Caco-2 (cell line): ENCODE results near the gene RSL1D1. TPM values are rescaled to one million over a fixed set of nuclear protein-coding genes. Genes with fewer than 3 reads are reported as not detected.
A peak's percentile ranks its signal among the peaks of the same experiment; 100 is the strongest.

Experiments
- BruUV-seq: library from RNA; stranded (reverse); fragments of 400-500 nt; replicated peaks from 2 replicates; lab custom pipeline; 2021; lab: Mats Ljungman, UMichigan
- CTCF ChIA-PET: fragments of 300-600 bp; sonication (Branson Sonifier 250); formaldehyde crosslinking; loops from one replicate; lab custom pipeline; 2022; ENCODE audit warnings: antibody characterized with exemption; lab: Charles Lee
- POLR2A ChIA-PET: fragments of 300-600 bp; sonication (Branson Sonifier 250); formaldehyde crosslinking; loops from one replicate; lab custom pipeline; 2022; ENCODE audit warnings: antibody characterized with exemption; lab: Charles Lee
- DNase-seq, 2 experiments: peaks; one replicate each; pipeline versions ENCODE4 v3.0.0 to v3.0.0-alpha.2; 2020 to 2022
- H3K27me3 ChIP-seq: replicated peaks from 2 replicates; pipeline ENCODE4 v1.6.0; 2011; ENCODE audit warnings: low read length; ENCODE audit not compliant: control insufficient read depth, insufficient read depth
- H3K36me3 ChIP-seq: 2 replicates; pipeline ENCODE4 v1.5.1; 2011; ENCODE audit warnings: low read length; ENCODE audit not compliant: control insufficient read depth, insufficient read depth
- H3K4me1 ChIP-seq: fragments of 250-450 bp; sonication (Bioruptor Pico); 2 replicates; pipeline ENCODE4 v1.5.1; 2020; ENCODE audit warnings: mild to moderate bottlenecking
- H3K4me3 ChIP-seq: 2 replicates; pipeline ENCODE4 v1.5.1; 2011; ENCODE audit warnings: low read depth, mild to moderate bottlenecking, control low read depth, low read length
- H3K9me3 ChIP-seq: fragments of 250-450 bp; sonication (Bioruptor Pico); 2 replicates; pipeline ENCODE4 v1.5.1; 2020; ENCODE audit warnings: mild to moderate bottlenecking, moderate library complexity
- H3K27ac Mint-ChIP-seq: one replicate; pipeline ENCODE4 v1.8.0; 2022; ENCODE audit warnings: mixed read lengths; ENCODE audit not compliant: unreplicated experiment
- H3K27me3 Mint-ChIP-seq: one replicate; pipeline ENCODE4 v1.8.0; 2022; ENCODE audit warnings: mixed read lengths; ENCODE audit not compliant: insufficient read depth, unreplicated experiment
- H3K36me3 Mint-ChIP-seq: one replicate; pipeline ENCODE4 v1.8.0; 2022; ENCODE audit warnings: mild to moderate bottlenecking, mixed read lengths; ENCODE audit not compliant: insufficient read depth, unreplicated experiment
- H3K4me1 Mint-ChIP-seq: one replicate; pipeline ENCODE4 v1.8.0; 2022; ENCODE audit warnings: low read depth, mixed read lengths; ENCODE audit not compliant: unreplicated experiment
- H3K4me3 Mint-ChIP-seq: one replicate; pipeline ENCODE4 v1.8.0; 2022; ENCODE audit warnings: mild to moderate bottlenecking, moderate library complexity, mixed read lengths; ENCODE audit not compliant: unreplicated experiment
- H3K9me3 Mint-ChIP-seq: one replicate; pipeline ENCODE4 v1.8.0; 2022; ENCODE audit warnings: mixed read lengths; ENCODE audit not compliant: unreplicated experiment
- intact Hi-C: fragments of 100-400 bp; cut with micrococcal nuclease; formaldehyde crosslinking; loops from one replicate; pipeline ENCODE4 v1.10.0; 2022; ENCODE audit not compliant: unreplicated experiment
- total RNA-seq: library from RNA; stranded (reverse); gene quantifications from 2 replicates; pipeline ENCODE4 v1.2.3, GENCODE V29; 2022
- TF ChIP-seq, protein P1 (sequence below), 2 experiments: fragments of 200-600 bp in 1 of 2; IDR thresholded peaks; 1 replicate in 1 of 2; 2 replicates in 1 of 2; pipeline versions ENCODE4 v1.5.1 to v1.8.0; 2011 to 2022; ENCODE audit warnings: antibody characterized with exemption in 1 of 2, control low read depth in 1 of 2, inconsistent platforms in 1 of 2, low read depth in 1 of 2, low read length in 1 of 2, mild to moderate bottlenecking in 1 of 2, moderate library complexity in 1 of 2; ENCODE audit not compliant: insufficient read depth in 1 of 2, severe bottlenecking in 1 of 2, unreplicated experiment in 1 of 2

RSL1D1 gene
- total RNA-seq, 1 experiment from 2014 or later: 227 TPM

DNA sequence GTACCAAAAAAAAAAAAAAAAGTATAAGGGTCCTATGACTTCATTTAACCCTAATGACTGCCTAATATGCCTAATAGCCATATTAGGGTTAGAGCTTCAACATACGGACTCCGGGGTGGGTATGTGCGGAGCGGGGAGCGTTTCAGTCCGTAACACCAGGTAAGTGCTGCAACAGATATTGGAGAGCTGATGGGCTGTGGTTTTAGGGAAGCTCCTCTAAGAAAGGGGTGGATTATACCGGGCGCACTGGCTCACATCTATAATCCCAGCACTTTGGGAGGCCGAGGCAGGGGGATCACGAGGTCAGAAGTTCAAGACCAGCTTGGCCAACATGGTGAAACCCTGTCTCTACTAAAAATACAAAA is 52.3 kb downstream of the RSL1D1 start:
- POLR2A ChIA-PET: no interaction called here
- H3K9me3 Mint-ChIP-seq: no peaks in the 10 kb centered on the region
- no peak overlapping the region for H3K4me3 Mint-ChIP-seq
- peaks cover 17% of the 10 kb centered on the region; the same call in 1 of the 2 replicates for H3K4me1 ChIP-seq
- H3K27me3 Mint-ChIP-seq: no peaks in the 10 kb centered on the region
- no peak for DNase-seq
- peaks cover 12% of the 10 kb centered on the region for H3K4me1 Mint-ChIP-seq
- CTCF ChIA-PET: interaction anchor here (0.6 kb wide), 1 partner anchor 73 kb away, joined by 3 read pairs; no protein-coding TSS in a partner anchor
- no peaks in the 10 kb centered on the region for H3K9me3 ChIP-seq
- no peak overlapping the region for H3K4me3 ChIP-seq
- peaks cover 31% of the 10 kb centered on the region for H3K36me3 Mint-ChIP-seq
- TF ChIP-seq, protein P1, sequence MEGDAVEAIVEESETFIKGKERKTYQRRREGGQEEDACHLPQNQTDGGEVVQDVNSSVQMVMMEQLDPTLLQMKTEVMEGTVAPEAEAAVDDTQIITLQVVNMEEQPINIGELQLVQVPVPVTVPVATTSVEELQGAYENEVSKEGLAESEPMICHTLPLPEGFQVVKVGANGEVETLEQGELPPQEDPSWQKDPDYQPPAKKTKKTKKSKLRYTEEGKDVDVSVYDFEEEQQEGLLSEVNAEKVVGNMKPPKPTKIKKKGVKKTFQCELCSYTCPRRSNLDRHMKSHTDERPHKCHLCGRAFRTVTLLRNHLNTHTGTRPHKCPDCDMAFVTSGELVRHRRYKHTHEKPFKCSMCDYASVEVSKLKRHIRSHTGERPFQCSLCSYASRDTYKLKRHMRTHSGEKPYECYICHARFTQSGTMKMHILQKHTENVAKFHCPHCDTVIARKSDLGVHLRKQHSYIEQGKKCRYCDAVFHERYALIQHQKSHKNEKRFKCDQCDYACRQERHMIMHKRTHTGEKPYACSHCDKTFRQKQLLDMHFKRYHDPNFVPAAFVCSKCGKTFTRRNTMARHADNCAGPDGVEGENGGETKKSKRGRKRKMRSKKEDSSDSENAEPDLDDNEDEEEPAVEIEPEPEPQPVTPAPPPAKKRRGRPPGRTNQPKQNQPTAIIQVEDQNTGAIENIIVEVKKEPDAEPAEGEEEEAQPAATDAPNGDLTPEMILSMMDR (IDR thresholded peaks at IDR 0.05; ENCODE audit: insufficient read depth in 1 of 2, low read depth in 1 of 2, low read length in 1 of 2, severe bottlenecking in 1 of 2, unreplicated experiment in 1 of 2): no peak
- BruUV-seq: no TSS peak
- H3K27ac Mint-ChIP-seq: peak overlapping the region; percentile 91
- H3K36me3 ChIP-seq: no peaks in the 10 kb centered on the region; the same call in 1 of the 2 replicates
- H3K27me3 ChIP-seq: no peaks in the 10 kb centered on the region
- intact Hi-C loops: loop anchor here (5.0 kb wide), 1 partner anchor 57 kb away; the partner anchor contains the start of gene TXNDC11

DNA sequence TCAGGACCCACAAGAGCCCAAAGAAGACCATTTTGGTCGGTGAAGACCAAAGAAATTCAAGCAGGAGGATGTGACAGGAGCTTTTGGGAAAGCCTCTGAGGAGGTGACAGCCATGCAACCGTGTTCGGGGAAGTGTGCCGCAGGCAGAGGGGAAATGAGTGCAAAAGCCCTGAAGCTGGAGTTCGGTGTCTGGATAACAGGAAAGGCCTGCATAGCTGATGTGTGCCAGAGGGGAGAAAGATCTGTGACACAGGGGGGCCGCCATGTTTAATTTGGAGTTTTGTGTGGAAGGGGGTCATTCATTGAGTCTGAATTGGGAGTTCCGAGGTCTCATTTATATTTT is 53.4 kb downstream of the RSL1D1 start:
- Mint-ChIP-seq H3K36me3 (peaks cover 35% of the 10 kb centered on the region), H3K9me3 (no peaks in the 10 kb centered on the region), H3K4me3 (peak overlapping the region; percentile 96), H3K4me1 (peaks cover 12% of the 10 kb centered on the region), H3K27ac (peak overlapping the region; percentile 91), H3K27me3 (no peaks in the 10 kb centered on the region)
- Histone ChIP-seq H3K4me3 (peak overlapping the region; percentile 93), H3K4me1 (peaks cover 17% of the 10 kb centered on the region), H3K9me3 (no peaks in the 10 kb centered on the region), H3K27me3 (no peaks in the 10 kb centered on the region), H3K36me3 (peaks cover 1% of the 10 kb centered on the region; the same call in 1 of the 2 replicates)
- TF ChIP-seq, protein P1 (IDR thresholded peaks at IDR 0.05; ENCODE audit: insufficient read depth in 1 of 2, low read depth in 1 of 2, low read length in 1 of 2, severe bottlenecking in 1 of 2, unreplicated experiment in 1 of 2): no peak
- no TSS peak for BruUV-seq
- ChIA-PET CTCF (interaction anchor here (0.8 to 1.4 kb wide), 4 partner anchors 11 to 161 kb away, joined by 3 to 10 read pairs (median 6); partner anchors contain the start of gene TXNDC11), POLR2A (interaction anchor here (0.8 to 2.3 kb wide), 4 partner anchors 37 to 542 kb away, joined by 3 to 34 read pairs (median 6); partner anchors contain the start of genes SOCS1 and TXNDC11)
- intact Hi-C loops: loop anchor here (2.0 to 5.0 kb wide), 2 partner anchors 53 to 56 kb away; partner anchors contain the start of genes RSL1D1 and TXNDC11
- no peak for DNase-seq

DNA sequence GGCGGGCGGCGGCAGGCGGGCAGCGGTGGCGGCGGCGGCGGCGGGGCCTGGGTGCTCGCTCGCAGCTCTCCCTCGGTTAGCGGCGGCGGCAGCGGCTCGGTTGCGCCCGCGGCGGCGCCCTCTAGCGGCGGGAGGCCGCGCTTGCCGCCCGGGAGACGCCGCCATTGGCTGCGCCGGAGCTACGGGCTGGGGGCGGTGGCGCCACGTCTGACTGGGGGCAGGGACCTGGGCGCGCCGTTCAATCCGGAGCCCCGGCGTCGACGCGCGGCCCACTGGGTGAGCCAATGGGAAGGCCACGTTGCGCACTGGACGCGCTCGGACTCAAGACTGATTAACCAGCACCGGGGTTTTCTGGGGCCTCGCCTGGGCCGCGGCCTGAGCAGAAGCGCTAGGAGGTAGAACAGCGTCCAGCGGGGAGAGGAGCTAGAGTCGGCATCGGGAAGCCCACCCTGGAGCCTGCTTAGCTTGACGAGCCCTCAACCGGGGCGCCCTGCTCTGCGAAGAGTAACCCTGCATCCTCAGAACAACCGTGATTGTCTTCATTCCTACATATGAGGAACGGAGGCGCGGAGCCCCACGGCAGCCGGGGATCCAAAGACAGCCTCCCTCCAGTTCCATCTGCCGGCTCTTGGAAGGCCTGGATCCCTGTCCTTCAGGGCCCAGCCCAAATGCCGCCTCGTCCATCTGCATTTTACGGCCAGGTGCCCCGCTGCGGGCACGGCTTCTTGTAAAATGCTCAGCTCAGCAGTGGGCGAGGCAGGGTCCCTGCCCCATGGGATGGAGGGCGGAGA is 54.0 kb downstream of the RSL1D1 start, which contains the start of gene ZC3H7A:
Gene ZC3H7A (minus strand): TSS at position 93 of the 791 bp plus-strand sequence. CDS start 14,904 bp downstream, outside the sequence.
- DNase-seq: peak; percentile 95 to 96

More for the DNA sequence above, 54.0 kb downstream of the RSL1D1 start, which contains the start of gene ZC3H7A:
- Histone ChIP-seq H3K4me3 (peak within 1 kb of the TSS; percentile 93), H3K27me3 (no peaks in the 10 kb centered on the region), H3K9me3 (no peaks in the 10 kb centered on the region), H3K4me1 (peaks cover 21% of the 10 kb centered on the region), H3K36me3 (peaks cover 1% of the 10 kb centered on the region; the same call in 1 of the 2 replicates)
- TSS peak; percentile 76 for BruUV-seq
- TF ChIP-seq, protein P1 (IDR thresholded peaks at IDR 0.05; ENCODE audit: insufficient read depth in 1 of 2, low read depth in 1 of 2, low read length in 1 of 2, severe bottlenecking in 1 of 2, unreplicated experiment in 1 of 2): peak; percentile 16 to 54
- H3K4me3 Mint-ChIP-seq: peak within 1 kb of the TSS; percentile 96
- peak within 1 kb of the TSS; percentile 91 for H3K27ac Mint-ChIP-seq
- peaks cover 17% of the 10 kb centered on the region for H3K4me1 Mint-ChIP-seq
- intact Hi-C loops: loop anchor here (2.0 to 5.0 kb wide), 2 partner anchors 53 to 55 kb away; partner anchors contain the start of genes RSL1D1 and TXNDC11
- ChIA-PET CTCF (interaction anchor here (0.6 to 1.4 kb wide), 7 partner anchors 10 to 853 kb away, joined by 3 to 10 read pairs (median 3); partner anchors contain the start of genes CLEC16A and TXNDC11), POLR2A (interaction anchor here (0.6 to 2.3 kb wide), 8 partner anchors 11 to 738 kb away, joined by 3 to 34 read pairs (median 4); partner anchors contain the start of genes SOCS1 and TXNDC11)
- H3K36me3 Mint-ChIP-seq: peaks cover 35% of the 10 kb centered on the region
- no peaks in the 10 kb centered on the region for H3K9me3 Mint-ChIP-seq
- no peaks in the 10 kb centered on the region for H3K27me3 Mint-ChIP-seq
